GM12864 (cell line): Measurements from ENCODE around the gene LRRC49.
"Not testable (repeated sequence)": the region's sequence is repeated elsewhere in the genome, so short reads cannot be mapped to it uniquely, and the experiment has no call there.

Experiments used
- DNase-seq: peaks from one replicate; pipeline ENCODE4 v3.0.0-alpha.2; 2011; ENCODE audit warnings: low read depth
- H3K4me3 ChIP-seq: 2 replicates; pipeline ENCODE4 v1.5.1; 2011; ENCODE audit warnings: mild to moderate bottlenecking, low read depth, low read length, control low read depth
- TF ChIP-seq, protein P1 (sequence below): IDR thresholded peaks from 2 replicates; pipeline ENCODE4 v1.5.1; 2011; ENCODE audit warnings: low read depth, mild to moderate bottlenecking, moderate library complexity, low read length, control low read depth, inconsistent platforms; ENCODE audit errors: missing control alignments

LRRC49 gene

DNA sequence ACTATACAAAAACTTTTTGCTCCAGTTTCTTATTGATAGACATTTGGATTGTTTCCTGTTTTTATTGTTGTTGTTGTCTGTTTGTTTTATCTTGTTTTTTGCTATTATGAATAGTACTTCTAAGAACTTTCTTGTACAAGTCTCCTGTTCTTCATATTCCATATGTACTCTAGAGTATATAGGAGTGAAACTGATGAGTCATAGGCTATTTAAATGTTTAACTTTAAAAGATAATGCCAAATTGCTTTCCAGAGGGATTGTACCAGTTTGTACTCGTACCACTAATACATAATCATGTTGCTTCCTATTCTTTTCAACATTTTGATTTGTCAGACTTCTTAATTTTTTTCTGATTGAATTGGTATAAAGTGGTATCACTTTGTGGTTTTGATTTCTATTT lies 19.6 kb downstream of the LRRC49 start:
- TF ChIP-seq, protein P1, sequence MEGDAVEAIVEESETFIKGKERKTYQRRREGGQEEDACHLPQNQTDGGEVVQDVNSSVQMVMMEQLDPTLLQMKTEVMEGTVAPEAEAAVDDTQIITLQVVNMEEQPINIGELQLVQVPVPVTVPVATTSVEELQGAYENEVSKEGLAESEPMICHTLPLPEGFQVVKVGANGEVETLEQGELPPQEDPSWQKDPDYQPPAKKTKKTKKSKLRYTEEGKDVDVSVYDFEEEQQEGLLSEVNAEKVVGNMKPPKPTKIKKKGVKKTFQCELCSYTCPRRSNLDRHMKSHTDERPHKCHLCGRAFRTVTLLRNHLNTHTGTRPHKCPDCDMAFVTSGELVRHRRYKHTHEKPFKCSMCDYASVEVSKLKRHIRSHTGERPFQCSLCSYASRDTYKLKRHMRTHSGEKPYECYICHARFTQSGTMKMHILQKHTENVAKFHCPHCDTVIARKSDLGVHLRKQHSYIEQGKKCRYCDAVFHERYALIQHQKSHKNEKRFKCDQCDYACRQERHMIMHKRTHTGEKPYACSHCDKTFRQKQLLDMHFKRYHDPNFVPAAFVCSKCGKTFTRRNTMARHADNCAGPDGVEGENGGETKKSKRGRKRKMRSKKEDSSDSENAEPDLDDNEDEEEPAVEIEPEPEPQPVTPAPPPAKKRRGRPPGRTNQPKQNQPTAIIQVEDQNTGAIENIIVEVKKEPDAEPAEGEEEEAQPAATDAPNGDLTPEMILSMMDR, result no peak
- no peak for DNase-seq
- H3K4me3 ChIP-seq, result no peak overlapping the region

DNA sequence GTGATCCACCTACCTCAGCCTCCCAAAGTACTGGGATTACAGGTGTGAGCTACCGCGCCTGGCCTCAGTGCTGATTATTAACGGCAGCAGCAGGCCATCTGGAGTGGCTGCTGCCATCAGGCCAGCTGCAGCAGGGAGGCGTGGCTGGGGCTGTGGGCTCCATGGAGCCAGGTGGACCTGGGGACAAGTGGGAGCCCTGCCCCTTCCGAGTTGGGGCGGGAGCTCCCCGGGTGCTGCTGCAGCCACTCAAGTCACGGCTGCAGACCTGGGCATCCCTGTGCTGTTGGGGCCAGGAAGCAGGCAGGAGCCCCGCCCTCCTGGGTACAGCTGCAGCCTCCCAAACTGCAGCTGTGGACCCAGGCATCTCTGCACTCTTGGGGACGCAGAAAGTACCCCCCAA lies 23.9 kb downstream of the LRRC49 start:
- DNase-seq, result no peak

DNA sequence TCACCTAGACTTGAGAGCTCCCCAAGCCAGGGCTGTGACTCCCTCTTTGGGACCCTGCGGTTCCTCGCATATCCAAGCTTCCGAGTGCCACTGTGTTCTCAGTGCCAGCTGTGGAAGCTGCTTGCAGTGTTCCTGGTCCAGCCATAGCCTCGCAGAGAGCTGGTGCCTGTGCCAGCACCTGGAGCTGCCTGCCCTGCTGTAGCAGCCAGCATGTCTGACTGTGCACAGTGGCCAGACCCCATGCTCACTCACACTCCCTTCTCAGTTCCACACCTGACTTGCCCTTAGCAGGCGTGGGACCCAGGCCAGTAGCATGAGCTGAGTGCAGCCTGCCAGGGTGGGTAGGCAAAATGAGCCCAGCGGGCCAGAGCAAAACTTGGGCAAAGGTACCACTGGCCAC lies 25.3 kb downstream of the LRRC49 start:
- H3K4me3 ChIP-seq, result no peak overlapping the region
- TF ChIP-seq, protein P1, result no peak
- no peak for DNase-seq

More for the DNA sequence above, 23.9 kb downstream of the LRRC49 start:
- TF ChIP-seq, protein P1, result no peak
- H3K4me3 ChIP-seq, result no peak overlapping the region

DNA sequence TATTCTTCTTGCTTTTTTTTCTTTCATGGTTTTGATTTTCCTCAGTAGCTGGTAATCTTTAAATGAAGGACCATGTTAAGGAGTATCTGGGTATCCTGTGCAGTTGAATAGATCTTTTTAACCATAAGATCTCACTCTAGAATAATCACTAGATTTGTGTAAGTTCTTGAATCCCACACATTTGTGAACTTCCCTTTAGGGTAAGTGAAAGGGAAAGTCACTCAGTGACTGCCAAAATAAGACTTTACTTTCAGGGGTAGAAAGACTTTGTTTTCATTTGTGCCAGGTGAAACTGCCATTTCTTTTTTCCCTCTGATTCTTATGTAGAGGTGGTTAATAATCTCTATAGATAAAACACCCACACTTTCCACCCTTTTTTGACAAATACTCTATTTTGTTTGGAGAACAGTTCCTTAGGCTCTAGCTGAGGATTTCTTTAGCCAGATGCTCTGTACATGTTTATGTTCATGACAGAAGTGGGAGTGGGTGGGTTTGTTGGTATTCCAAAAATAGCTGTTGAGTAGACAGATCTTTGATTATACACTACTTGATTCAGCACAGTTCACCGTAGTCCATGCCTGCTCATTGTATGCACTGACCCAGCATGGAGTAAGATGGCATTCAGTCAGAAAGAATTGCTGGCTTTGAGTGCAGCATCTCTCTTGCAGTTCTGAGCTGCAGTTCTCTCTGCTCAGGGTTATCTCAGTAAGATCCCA lies 28.5 kb downstream of the LRRC49 start:
- H3K4me3 ChIP-seq, result no peak overlapping the region
- no peak for DNase-seq
- TF ChIP-seq, protein P1, result no peak

DNA sequence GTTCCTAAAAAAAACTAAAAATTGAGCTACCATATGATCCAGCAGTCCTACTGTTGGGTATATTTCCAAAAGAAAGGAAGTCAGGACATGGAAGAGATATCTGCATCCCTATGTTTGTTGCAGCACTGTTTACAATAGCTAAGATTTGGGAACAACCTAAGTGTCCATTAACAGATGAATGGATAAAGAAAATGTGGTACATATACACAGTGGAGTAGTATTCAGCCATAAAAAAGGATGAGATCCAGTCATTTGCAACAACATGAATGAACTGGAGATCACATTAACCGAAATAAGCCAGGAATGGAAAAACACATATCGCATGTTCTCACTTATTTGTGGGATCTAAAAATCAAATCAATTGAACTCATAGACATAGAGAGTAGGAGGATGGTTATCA lies 29.5 kb downstream of the LRRC49 start:
- DNase-seq, result no peak
- H3K4me3 ChIP-seq, result no peak overlapping the region
- TF ChIP-seq, protein P1, result no peak

DNA sequence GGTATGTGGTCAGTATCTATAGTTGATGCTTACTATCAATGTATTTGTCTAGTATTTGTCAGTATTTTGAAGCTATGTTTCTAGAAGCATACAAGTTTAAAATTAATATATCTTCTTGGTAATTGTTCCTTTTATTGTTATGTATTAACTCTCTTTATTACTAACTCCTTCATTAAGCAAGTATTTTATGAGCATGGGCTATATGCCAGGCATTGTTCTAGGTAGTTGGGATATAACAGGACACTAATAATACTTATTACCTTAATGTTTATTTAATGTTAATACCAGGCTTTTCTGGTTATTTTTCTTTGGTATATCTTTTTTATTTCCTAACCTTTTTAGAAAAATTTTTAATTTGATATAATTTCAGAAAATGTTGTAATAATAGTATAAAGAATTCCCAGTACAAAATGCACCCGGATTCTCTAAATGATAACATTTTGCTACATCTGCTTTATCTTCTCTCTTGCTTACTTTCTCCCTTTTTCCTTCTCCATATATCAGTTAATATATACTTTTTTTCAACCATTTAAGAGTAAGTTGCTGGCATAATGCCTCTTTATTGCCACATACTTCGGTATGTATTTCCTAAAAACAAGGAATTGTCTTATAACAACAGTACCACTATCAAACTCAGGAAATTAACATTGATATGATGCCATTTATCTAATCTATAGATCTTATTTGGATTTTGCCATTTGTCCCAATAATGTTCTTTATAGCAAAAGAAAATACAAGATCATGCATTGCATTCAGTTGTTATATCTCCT lies 30.9 kb downstream of the LRRC49 start:
- TF ChIP-seq, protein P1, result no peak
- no peak for DNase-seq
- no peak overlapping the region for H3K4me3 ChIP-seq

DNA sequence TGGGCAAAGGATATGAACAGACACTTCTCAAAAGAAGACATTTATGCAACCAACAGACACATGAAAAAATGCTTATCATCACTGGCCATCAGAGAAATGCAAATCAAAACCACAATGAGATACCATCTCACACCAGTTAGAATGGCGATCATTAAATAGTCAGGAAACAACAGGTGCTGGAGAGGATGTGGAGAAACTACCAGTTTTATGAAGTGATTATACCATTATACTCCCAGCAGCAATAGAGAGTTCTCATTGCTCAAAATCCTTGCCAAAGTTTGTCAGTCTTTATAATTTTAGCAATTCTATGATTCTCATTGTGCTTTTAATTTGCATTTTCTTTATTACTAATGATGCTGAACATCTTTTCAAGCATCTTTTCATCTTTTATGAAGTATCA lies 34.3 kb downstream of the LRRC49 start:
- not testable (repeated sequence) for H3K4me3 ChIP-seq, DNase-seq
